C4-2B (cell line): ENCODE results near the gene GOLT1B.
"Not testable (repeated sequence)": the region's sequence is repeated elsewhere in the genome, so short reads cannot be mapped to it uniquely, and the experiment has no call there.

Experiments used
- H3K27ac ChIP-seq: fragments of 450-650 bp; 2 replicates; pipeline ENCODE4 v1.5.1; 2017
- CTCF ChIP-seq: fragments of 450-650 bp; conservative IDR thresholded peaks from 2 replicates; pipeline ENCODE4 v1.5.1; 2017; ENCODE audit warnings: mild to moderate bottlenecking
- ZFX ChIP-seq: fragments of 450-650 bp; IDR thresholded peaks from 2 replicates; pipeline ENCODE4 v1.6.1; 2017

Gene GOLT1B, protein sequence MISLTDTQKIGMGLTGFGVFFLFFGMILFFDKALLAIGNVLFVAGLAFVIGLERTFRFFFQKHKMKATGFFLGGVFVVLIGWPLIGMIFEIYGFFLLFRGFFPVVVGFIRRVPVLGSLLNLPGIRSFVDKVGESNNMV

GRCh38 chr12:21501258-21502163 is at the start of gene GOLT1B, which contains the start of gene RECQL:
TSS of gene GOLT1B (plus strand) at chr12:21501789. CDS start at chr12:21501924, 135 bp downstream.
TSS of gene RECQL (minus strand) at chr12:21501635. CDS start at chr12:21499570, 2,065 bp downstream.
- TF ChIP-seq CTCF (no peak), ZFX (no peak; the same call in 1 of the 2 replicates)
- peak within 1 kb of the TSS; percentile 63 for H3K27ac ChIP-seq

- no peak for TF ChIP-seq CTCF
- TF ChIP-seq ZFX = no peak
- H3K27ac ChIP-seq = no peak overlapping the region
Observed at GRCh38 chr12:21453312-21453852, 48.2 kb upstream of the GOLT1B start.

DNA sequence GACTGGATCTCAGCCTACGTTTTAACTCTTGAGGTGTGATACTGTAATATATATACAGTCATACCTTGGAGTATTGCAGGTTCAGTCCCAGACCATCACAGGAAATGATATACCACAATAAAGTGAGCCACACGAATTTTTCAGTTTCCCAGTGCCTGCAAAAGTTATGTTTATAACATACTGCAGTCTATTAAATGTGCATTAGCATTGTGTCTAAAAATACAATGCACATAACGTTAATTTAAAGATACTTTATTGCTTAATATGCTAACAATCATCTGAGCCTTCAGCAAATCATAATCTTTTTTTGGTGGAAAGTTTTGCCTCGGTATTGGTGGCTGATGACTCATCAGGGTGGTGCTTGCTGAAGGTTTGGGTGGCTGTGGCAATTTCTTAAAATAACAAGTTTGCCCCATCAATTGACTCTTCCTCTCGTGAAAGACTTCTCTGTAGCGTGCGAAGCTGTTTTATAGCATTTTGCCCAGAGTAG is 45.3 kb upstream of the GOLT1B start:
- no peak for TF ChIP-seq CTCF

DNA sequence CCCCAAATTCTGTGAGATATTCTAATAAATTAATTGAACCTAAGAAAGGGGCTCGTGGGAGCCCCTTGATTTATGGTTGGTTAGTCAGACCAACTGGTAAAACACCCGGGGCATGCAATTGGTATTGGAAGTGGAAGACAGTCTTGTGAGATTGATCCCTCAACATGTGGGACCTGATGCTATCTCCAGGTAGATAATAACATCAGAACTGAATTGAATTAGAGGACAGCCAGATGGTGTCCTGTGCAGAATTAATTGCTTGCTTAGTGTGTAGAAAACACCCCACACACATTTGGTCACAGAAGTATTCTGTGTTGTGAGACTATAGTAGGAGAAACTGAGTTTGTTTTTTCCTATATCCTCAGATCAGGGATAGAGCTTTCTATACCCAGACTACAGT is 42.1 kb upstream of the GOLT1B start:
- no peak overlapping the region for H3K27ac ChIP-seq
- no peak for TF ChIP-seq CTCF
- TF ChIP-seq ZFX = no peak

More for the DNA sequence above, 45.3 kb upstream of the GOLT1B start:
- no peak overlapping the region for H3K27ac ChIP-seq

DNA sequence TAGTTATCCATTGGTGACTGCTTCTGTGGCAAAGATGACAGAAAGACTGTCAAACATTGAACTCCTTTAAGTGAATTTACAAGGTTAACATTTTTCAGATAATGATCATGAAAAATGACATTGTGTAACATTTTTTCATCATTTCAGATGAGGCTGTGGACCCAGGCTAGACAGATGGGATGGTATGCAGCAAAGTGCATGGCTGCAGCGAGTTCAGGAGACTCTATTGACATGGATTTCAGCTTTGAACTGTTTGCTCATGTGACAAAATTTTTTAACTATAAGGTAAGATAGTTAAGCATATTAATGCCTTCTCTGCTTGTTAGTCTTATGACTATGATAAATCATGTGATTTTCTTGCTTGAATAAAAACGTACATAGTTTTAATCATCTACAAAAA is 34.3 kb upstream of the GOLT1B start:
- not testable (repeated sequence) for H3K27ac ChIP-seq

GRCh38 chr12:21471294-21471693 is 30.3 kb upstream of the GOLT1B start:
- TF ChIP-seq ZFX = no peak
- no peak for TF ChIP-seq CTCF
- no peak overlapping the region for H3K27ac ChIP-seq

DNA sequence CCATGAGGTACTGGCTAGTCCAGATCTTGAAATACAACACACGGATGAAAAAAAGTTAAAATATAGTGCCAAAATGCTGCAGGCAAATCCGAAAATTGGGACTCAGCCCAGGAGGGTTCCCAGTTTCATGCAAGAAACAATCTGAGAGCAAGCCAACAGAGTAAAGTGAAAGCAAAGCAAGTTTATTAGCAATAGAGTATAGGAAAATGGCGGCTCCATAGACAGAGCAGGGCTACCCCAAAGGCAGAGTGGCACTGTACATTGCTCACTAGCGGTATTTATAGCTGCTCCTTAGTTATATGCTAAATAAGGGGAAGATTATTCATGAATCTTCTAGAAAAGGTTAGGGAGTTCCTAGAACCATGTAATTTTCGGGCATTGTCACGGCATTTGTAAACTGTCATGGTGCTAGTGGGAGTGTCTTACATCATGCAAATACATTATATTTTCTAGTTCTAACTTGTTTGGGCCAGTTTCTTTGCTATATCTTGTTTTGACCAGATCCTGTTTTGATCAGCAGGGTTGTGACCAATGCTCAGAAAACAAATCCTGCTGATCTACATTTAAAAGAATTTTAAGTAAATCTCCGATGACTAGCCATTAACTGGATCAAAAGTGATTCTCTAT is 29.3 kb upstream of the GOLT1B start:
- H3K27ac ChIP-seq = no peak overlapping the region
- no peak for TF ChIP-seq ZFX
- no peak for TF ChIP-seq CTCF
